ENCODE data around the gene TAMALIN. TPM values are rescaled to one million over a fixed set of nuclear protein-coding genes. Genes with fewer than 3 reads are reported as not detected.

The TAMALIN gene
- total RNA-seq, 1 donor from 2014 or later = 26.4 TPM

DNA sequence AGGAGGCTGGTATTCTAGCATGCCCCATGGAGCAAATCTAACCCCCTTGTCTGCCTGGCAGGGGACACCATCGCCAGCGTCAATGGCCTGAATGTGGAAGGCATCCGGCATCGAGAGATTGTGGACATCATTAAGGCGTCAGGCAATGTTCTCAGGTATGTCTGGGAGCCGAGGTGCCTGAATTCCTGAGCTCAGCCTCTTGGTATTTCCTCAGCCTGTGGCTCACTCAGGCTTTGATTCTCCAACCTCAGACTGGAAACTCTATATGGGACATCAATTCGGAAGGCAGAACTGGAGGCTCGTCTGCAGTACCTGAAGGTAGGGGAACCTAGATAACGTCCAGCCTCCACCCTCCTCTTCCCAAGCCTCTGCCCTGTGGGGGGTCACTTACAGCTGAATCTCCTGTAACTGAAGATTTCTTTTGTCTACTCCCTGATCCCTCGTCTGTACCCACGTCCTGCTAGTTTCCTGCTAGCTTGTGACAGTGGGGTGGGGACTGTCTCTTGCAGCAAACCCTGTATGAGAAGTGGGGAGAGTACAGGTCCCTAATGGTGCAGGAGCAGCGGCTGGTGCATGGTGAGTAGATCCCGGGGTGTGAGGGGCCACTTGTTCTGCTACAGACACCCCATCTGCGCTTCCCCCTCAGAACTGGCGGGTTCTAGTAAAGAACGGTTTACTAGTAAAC, 7.0 kb downstream of the TAMALIN start:
- DNase-seq (ENCODE audit: low read depth in 2 of 2) = no peak

DNA sequence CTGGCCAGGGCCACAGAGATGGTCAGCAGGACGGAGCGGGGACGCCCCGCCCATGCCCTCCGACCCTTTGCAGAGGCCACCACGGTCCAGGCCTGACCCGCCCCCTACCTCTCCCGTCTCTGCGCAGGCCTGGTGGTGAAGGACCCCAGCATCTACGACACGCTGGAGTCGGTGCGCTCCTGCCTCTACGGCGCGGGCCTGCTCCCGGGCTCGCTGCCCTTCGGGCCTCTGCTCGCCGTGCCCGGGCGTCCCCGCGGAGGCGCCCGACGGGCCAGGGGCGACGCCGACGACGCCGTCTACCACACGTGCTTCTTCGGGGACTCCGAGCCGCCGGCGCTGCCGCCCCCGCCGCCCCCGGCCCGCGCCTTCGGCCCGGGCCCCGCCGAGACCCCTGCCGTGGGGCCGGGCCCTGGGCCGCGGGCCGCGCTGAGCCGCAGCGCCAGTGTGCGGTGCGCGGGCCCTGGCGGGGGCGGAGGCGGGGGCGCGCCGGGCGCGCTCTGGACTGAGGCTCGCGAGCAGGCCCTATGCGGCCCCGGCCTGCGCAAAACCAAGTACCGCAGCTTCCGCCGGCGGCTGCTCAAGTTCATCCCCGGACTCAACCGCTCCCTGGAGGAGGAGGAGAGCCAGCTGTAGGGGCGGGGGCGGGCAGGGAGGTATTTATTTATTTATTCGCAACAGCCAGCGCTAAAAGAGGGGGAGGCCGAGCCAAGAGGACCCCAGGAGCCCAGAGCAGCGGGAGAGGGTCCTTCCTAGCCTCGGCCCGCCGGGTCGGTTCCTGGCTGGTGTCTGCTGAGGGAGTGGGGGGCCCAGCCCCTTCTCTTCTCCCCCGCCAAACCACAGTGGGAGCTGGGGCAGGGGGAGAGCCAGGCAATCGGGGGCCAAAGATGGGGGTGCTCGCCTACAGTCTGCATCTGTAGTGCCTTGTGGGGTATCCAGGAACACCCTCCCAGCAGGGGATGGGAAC, 8.1 kb downstream of the TAMALIN start:
- no peak for DNase-seq (ENCODE audit: low read depth in 2 of 2)

DNA sequence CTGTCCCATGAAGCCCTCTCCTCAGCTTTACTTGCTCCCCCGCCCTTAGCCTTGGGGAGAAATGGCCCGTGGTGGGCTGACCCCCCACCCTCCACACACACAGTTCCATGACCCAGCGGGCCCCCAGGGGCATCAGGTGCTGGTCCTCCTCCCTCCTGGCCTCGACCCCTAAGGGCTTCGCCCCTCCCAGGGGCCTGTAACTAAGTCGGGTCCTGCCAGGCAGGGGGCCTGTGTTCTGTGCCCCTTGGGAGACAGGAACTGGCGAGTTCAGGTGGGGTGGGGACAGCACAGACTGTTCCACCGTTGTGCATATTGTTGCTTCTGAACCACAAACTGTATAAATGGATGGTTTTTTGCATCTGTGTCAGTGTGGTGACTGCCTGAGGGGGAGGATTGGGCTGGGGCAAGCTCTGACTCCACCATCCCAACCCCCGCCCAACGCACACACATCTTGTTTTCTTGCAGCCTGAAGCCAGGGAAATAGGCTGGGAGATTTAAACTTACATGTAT, 8.8 kb downstream of the TAMALIN start:
- no peak for DNase-seq (ENCODE audit: low read depth in 2 of 2)

DNA sequence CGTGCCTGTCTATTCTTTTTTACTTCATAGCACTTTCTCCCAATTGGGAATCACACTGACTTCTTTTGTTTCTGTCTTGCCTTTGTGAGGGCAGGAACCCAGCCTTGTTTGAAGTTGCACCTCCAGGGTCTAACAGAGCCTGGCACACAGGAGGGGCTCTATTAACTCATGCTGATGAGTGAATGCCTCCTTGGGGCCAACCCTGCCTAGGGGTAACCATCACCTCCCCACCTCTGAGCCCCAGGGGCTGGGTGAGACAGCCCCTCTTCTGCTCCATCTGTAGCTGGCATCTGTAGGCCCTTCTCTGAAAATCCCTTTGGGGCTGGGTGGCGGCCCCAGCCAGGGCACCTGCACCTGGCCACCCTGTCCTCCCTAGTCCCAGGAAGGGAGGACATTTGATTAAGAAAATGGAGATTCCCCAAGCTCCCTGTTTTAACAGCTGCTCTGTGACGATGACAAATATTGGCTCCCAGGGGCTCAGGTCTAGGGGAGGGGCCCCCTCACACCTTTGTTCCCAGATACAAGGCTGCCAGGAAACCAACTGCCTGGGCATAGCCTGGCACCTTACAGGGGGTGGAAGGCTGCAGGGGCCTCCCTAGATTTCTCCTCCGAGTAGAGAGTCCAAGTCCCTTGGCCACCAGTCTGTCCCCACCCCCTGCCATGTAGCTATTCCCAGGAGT, 11.8 kb downstream of the TAMALIN start:
- DNase-seq (ENCODE audit: low read depth in 2 of 2) = no peak

DNA sequence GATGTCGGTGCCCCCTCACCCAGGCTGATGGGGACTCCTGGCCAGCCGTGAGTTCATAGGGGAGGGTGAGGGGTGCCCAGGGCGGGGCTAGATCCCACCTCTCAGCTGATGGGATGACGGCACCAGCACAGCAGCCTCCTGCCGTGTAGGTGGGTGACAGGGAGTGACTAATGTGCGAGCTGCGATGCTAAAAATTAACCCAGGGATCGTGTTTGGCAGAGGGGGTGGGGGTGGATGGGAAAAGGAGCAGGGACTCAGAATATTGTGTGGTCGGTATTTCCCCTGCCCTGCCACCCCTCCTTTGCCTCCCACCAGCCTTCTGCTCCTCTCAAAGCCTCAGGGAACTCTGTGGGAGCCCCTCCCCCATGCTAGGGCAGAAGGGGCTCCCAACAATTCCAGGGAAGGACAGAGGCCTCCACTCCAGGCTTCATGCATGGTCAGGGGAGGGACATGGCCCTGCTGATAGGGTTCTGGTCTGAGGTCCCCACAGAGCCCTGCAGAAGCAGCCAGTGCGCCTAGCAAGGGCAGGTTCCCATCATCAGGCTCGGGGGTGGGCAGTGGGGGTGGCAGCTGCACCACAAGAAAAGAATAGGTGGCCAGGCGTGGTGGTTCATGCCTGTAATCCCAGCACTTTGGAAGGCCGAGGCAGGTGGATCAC, 12.5 kb downstream of the TAMALIN start:
- no peak for DNase-seq (ENCODE audit: low read depth in 2 of 2)

DNA sequence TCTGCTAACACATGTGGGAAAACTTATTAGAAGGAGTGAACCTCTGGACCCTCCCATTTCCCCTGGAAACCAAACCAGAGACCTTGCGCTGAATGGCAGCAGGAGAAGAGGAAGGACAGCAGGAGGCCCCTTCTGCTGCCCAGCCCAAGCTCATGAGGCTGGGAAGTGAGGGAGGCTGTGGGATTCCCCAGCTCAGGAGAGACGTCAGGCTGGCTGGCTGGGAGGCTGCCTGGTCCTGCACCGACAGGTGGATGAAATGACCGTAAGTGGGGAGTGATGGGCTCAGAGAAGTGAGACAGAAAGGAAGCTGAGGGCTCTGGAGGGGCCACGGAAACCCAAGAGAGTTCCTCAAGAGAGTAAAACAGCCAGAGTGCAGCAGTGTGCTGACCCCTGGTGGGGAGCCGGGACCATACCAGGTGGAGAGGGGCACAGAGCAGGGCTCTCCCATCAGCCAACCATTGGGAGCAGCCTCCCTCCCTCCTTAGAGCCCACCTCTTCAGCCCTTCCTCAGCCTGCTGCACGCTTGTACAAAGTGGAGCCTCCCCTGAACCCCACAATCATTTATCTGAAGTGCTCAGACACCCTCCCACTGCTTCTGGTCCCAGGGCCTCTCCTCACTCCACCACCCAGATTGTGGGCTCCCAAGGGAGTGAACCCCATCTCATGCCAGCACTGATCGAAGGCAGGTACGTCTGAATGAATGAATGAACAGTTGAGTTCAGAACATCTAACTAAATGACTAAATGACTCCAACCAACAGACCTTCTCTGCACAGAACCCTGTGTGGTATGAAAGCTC, 14.0 kb downstream of the TAMALIN start:
- peak; percentile 60 to 73 for DNase-seq (ENCODE audit: low read depth in 2 of 2)

DNA sequence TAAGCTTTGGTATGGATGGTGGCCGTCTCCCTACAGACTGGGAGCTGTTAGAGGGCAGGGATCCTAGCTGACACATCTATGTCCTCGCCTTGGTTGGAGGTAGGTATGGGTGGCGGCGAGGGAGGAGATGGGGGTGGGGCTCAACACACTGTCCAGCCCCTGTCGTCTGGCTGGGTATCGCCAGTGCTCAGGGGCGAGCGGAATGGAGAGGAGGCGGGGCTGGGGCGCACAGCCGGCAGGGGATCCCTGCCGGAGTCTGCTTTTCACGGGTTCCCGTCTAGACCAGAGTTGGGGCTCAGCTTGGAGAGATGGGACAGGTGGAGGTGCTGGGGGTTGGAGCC, 16.1 kb downstream of the TAMALIN start:
- DNase-seq (ENCODE audit: low read depth in 2 of 2) = peak; percentile 47 to 48

DNA sequence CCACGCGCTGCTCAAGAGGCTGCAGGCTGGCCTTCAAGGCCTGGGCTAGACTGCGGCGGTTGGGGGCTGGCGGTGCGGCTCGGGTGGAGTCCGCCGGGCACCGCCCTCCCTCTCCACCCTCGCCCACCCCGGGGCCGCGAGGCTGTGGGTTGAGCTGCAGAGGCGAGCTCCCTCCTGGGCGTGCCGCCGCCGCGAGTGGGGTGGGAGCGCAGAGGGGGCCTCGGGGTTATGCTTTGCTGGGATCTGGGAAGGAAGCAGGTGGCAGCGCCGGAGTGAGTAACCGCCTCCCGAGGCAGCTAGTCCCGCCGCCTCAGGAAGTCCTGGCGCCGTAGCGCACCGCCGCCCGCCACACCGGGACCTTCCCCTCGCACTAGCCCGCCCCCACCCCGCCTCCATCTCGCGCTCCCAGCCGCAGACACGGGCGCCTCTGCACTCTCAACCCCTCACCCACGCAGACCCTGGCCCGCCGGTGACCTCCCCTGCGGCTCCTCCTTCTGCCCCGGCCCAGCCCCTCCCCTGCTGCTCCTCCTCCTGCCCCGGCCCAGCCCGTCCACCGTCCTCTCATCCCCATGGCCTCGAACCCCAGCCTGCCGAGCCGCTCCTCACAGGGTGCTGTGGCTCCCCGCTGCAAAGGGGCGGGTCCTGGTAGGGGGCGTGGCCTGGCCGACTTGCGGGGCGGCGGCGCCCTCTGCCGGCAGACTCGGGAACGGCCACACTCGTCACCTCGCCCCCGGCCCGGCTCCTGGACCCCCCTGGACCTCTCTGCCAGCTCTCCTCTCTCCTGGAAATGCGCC, 16.6 kb downstream of the TAMALIN start:
- DNase-seq (ENCODE audit: low read depth in 2 of 2) = peak; percentile 89 to 91

DNA sequence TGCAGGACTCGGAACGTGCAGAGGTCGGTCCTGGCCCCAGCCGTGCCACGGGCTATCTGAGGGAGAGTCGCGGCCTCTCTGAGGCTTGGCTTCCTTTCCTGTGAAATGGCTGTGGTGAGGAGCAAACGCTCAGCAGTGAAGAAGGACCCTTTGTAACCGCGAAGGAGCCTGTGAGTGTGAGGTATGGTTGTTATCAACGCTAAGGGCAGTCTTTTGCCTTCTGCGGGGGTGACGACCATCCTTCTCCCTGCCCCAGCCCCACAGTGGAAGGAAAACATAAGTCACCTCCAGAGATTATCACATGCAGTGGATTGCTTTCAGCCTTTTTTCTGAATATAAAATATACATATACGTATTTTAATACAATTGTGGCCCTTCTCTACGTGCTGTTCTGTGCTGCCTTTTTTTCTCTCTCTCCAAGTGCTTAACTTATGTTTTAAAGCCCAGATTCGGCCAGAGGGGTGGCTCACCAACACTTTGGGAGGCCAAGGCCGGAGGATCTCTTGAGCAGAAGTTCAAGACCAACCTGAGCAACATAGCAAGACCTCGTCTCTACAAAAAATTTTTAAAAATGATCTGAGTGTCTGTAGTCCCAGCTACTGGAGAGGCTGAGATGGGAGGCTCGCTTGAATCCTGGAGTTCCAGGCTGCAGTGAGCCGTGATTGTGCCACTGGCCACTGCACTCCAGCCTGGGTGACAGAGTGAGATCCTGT, 17.4 kb downstream of the TAMALIN start:
- DNase-seq (ENCODE audit: low read depth in 2 of 2) = no peak

DNA sequence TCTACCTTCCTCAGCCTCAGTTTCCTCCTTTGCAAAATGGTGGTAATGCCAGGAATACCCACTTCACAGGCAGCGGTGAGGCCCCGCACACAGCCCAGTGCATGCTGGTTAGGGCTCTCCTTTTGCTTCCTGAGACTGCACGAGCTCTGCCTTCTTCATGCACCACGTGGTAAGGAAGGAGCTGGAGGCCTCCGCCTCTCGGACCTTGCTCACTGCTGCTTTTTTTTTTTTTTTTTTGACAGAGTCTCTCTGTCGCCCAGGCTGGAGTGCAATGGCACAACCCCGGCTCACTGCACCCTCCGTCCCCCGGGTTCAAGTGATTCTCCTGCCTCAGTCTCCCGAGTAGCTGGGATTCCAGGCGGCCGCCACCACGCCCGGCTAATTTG, 18.1 kb downstream of the TAMALIN start:
- peak in 1 of 2 donors; percentile 85 for DNase-seq (ENCODE audit: low read depth in 2 of 2)

DNA sequence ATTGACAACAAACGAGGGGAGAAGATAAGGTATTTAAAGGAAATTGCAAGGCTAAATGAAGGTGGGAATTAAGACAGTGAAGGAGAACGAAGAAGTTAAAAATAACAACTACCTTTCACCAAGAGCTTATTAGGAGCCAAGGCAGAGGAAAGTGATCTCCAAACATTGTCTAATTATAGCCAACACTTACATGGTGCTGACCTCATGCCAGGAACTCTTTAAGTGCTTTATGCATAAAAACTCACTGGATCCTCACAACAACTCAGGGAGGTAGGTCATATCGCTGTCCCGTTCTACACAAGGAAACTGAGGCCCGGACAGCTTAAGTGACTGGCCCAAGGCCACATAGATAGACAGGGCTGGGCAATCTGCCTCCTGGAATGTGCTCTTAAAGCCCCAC, 19.5 kb downstream of the TAMALIN start:
- DNase-seq (ENCODE audit: low read depth in 2 of 2) = no peak

DNA sequence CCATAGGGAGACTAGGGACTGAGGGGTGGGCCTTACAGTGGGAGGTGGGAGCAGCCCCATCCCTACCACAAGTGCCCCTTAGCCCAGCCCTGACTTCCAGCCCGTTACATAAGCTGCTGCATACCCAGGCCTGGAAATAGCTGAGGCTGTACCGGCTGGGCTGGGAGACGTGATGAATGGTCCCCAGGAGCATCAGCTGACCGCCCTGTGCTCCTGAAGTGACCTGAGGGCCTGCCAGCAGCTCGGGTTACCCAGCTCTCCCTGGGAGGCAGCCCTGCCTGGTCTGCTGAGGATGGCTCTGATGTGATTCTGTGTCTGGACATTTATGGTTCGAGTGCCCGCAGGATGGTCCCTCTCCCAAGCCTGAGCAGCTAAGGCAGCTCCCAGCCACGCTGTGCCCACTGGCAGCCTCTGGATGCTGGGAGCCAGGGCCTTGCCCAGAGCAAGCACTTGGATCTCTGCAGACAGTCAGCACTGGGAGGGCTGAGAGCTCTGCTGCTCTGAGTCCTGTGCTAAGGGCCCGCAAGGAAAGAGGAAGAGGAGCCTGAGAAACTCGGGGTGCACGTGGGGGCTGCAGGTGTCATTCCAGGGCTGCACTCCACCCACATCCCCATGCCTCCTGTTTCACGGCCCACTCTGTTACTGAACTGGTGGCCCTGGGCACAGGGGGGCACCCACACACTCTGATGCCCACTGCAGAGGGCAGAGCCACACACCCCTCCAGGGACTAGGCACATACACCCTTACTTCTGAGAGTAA, 20.5 kb downstream of the TAMALIN start:
- DNase-seq (ENCODE audit: low read depth in 2 of 2) = no peak

DNA sequence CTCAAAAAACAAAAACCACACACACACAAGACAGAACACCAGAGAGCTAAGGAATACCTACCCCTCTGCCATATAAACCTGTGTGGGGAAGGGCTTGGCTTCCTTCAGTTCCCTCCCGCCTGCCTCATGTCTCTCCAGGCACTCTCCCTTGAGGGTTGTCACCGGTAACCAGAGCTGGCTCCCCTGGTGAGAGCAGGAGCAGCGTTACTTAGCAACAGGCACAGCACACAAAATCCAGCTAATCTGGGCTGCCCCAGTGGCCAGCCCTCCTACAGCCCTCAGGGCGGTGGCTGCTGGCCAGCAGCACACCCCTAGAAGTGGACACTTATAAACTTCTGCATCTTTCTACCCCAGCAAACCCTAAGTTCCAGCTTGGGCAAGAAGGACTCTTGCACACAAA, 22.9 kb downstream of the TAMALIN start:
- DNase-seq (ENCODE audit: low read depth in 2 of 2) = no peak

DNA sequence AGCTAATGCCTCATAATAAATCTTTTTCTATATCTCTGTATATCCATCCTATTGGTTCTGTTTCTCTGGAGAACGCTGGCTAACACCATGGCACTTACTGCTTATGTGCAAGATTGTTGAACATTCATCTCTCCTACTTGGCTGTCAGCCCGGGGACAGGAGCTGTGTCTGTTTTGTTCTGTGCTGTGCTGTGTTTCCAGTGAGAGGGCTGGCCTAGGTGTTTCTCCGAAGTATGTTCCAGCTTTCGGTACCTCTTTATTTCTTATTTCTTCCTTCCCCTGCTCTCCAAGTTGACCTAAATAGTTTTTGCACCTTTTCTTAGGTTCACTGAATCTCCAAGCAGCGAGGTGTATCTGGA, 25.7 kb downstream of the TAMALIN start:
- peak; percentile 67 to 71 for DNase-seq (ENCODE audit: low read depth in 2 of 2)

DNA sequence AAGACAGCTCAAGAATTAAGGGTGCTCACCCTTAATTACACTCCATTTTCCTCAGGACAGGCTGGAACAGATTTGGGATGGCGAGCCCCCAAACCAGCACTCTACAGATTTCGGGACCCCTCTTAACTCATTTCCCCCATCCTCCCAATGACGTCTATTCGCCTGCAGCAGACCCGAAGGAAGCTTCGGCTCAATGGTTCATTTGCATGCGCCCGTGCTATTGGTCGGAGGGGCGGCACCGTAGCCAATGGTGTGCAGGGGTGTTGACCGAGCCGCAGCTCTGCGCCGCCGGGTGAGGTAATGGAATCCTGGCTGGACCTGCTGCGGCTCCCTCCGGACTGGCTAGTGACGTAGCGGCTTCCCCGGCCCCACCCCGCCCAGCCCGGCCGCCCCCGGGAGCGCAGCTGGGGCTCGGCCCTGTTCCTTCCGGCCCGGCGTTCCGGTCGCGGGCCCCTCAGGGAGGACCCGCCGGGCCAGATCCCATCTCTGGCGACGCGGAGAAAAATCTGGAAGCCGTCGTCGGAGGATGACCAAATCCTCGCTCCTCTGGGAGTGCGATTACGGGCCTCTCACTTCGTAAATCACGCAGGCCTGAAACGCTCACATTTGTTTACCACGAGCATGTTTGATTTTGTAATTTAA, 26.2 kb downstream of the TAMALIN start:
- peak; percentile 99 for DNase-seq (ENCODE audit: low read depth in 2 of 2)

DNA sequence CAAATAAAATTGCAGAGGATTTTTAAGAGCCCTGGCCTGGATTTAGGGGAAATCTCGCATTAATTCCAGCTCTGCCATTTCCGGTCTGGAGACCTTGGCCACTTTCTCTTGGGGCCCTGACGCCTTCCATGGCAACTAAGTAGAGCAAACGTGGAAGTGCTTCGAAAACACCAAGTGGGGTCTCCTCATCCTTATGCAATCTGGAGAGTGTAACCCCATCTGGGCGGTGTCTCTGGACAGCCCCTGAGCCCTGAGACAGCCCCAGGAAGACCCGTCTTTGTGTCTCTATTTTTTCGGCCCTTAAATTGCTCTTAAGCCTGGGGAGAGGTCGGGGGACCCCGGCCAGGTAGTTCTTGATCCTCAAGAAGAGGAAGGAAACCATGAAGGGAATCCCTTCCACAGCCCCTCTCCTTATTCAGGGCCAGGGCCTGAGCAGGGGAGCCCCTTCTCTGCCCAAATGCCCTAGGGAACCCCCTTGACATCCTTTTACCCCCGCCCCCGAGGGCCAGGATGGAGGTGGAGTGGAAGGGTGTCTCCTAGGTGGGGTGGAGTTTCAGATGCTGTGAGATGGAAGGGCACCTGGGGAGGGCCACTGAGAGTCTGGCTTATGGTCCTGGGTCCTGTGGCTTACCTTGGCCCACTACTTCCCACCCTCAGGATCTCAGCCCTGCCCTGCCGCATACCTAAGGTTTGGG, 26.8 kb downstream of the TAMALIN start:
- DNase-seq (ENCODE audit: low read depth in 2 of 2) = no peak

DNA sequence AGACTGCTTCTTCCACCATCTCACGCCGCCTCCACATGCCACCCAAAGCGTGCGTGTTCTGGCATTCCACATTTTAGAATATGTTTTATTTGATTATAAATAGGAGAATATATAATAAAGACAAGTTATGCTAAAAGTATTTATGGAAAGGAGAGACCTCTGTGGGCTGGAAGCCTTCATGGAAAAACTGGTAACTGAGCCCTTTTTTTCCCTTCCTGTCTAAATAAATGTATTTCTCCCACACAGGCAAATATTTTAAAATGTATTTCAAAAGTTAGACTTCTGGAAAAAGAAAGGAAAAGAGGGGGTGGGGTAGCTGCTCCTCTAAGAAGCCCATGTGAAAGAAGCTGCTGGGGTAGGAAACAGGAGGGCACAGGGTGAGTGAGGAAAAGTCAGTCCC, 28.4 kb downstream of the TAMALIN start:
- peak in 1 of 2 donors; percentile 50 for DNase-seq (ENCODE audit: low read depth in 2 of 2)
